ENCODE results near the gene SIRPA.

Gene SIRPA

DNA sequence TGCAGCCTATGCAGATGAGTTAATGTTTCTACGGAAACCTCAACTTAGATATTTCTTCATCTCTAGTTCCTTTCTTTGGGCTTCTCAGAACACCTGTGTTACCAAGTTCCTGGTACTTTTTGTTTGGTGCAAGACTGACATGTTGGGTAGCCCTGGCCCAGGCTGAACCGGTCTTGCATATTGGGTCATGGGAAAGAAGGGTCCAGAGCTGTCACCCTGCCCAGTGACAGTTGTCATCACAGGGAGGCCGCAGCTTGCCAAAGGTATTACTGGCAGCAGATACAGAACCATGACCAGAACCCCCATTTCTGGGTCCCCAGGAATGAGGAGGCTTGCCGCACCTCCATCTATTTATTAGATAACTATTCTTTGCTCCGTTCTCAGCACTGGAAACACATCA, 58.4 kb downstream of the SIRPA start:
- DNase-seq: no peak

- no peak for DNase-seq
Measured at GRCh38 chr20:1955217-1955616, 60.0 kb downstream of the SIRPA start.

DNA sequence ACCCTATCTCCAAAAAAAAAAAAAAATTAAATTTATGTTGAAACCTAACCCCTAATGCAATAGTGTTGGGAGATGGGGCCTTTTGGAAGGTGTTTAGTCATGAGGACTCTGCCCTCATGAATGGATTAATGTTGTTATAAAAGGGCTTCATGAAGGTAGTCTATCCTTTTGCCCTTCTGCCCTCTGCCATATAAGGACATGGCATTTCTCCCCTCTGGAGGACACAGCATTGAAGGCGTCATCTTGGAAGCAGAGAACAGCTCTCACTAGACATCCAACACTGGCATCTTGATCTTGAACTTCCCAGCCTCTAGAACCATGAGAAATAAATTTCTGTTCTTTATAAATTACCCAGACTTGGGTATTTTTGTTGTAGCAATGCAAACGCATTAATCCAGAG, 63.2 kb downstream of the SIRPA start:
- DNase-seq: no peak

DNA sequence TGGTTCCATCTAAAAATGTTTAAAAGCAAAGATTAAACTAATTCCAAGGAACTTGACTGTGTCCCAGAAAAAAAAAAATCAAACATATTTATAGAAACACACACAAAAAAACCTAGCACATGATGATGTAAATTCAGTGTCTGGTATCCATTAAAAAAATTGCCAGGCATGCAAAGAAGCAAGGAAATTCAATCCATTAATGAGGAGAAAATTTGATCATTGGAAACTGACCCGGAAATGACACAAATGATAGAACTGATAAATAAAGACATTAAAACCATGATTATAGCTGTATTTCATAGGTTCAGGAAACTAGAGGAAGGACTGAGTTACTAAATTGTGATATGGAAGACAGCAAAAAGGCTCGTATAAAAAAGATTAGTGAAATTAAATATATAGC, 63.9 kb downstream of the SIRPA start:
- DNase-seq: no peak

DNA sequence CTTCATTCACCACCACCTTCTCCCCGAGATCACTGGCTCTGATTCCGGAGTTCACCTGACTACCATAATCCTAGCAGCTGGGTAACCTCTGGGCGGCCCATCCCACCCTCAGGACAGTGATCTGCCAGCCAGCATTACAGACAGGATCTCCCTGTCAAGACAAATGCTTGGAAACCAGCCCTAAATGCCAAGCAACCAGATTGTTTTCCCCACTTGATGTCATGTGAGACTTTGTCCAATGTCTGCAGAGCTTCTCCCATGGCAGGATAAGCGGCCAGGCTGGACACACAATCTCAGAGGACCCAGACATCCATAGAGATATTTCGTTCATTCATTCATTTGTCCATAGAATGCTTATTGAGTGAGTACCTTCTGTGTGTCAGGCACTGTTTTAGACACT, 66.2 kb downstream of the SIRPA start:
- no peak for DNase-seq

DNA sequence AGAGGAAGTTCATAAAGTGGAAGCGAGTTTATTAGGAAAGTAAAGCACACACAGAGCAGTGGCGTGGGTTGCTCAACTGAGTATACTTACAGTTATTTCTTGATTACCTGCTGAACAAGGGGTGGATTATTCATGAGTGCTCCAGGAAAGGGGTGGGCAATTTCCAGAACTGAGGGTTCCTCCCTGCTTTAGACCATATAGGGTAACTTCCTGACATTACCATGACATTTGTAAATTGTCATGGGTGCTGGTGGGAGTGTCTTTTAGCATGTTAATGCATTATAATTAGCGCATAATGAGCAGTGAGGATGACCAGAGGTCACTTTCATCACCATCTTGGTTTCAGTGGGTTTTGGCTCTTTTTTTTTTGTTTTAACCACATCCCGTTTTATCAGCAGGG, 68.9 kb downstream of the SIRPA start:
- DNase-seq: no peak

- DNase-seq: no peak
Measured at GRCh38 chr20:1964659-1965405, 69.6 kb downstream of the SIRPA start.

GRCh38 chr20:1965520-1966351, 70.5 kb downstream of the SIRPA start:
- DNase-seq: peak; percentile 69

GRCh38 chr20:1968964-1969363, 73.8 kb downstream of the SIRPA start:
- DNase-seq: no peak

- DNase-seq: no peak
Measured at GRCh38 chr20:1971893-1972586, 76.8 kb downstream of the SIRPA start.

- no peak for DNase-seq
Measured at GRCh38 chr20:1973601-1974440, 78.6 kb downstream of the SIRPA start.

DNA sequence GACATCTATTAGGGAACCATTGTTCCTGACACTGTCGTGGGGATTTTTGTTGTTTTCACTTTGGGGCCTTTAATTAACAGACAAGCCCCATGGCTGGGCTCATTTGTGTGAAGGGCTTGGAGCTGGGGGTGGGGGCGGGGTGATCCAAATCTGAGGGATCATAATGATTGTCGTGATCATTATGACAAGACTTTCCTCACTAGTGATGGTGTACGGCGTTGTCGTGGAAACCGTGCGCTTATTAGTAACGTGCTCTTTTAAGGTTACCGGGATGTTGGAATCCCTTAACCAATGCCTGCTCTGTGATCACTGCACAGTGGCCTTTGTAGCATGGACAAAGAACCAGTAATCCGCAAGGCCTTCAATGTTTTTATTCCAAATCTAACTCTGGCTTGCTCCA, 80.1 kb downstream of the SIRPA start:
- no peak for DNase-seq

DNA sequence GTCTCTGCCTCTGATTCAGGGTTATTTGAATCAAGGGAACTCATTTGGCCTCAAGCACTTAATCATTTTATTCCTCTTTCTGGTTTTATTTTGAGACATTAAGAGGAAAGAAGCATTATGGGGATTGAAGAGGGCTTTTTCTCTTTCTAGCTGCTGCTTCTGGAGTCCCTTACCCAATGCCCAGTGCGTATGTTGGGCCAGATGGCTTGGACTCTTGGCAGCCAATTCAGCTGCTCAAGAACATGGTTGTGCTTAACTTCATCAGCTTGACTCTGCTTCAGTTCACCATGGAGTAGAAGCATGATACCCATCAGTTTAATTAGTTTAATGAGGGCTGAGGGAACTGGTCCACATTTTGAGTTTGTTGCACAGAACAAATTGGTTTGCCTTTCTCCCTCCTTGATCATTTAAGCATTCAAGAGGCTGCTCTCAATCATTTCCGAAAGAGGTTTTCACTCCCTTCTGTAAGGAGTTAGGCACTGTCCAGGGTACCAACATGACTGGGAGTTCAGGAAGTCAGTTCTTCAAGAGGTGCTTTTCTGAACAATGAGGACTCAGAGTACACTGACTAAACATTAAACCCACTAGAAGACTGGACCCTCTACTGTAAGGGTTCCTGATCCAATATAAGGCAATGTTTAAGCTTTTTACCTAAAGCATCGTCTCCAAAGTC, 84.0 kb downstream of the SIRPA start:
- no peak for DNase-seq

GRCh38 chr20:1982686-1983085, 87.5 kb downstream of the SIRPA start:
- DNase-seq: no peak

DNA sequence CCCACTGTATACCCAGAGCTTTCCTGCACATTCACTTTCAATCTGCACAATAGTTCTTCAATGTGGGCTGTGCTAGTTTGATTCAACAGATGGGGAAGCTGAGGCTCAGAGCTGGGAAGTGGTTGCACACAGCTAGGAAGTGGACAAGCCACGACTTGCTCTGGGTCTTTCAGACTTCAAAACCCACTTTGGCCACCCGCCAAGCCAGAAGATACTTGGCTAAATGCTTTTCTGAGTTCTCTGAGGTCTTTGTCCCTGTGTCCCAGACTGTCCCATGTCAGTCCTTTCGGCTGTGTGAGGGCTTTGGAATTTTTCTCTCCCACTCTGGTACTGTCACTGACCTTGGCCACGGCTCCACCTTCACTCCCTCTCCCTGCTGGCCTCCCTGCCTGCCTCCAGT, 88.1 kb downstream of the SIRPA start:
- DNase-seq: no peak

GRCh38 chr20:1987826-1988225, 92.6 kb downstream of the SIRPA start:
- no peak for DNase-seq

All from femur (tissue), 1 donor.